Right renal pelvis (tissue), 4 donors: ENCODE results near the gene PNPLA6. TPM values are rescaled to one million over a fixed set of nuclear protein-coding genes. Genes with fewer than 3 reads are reported as not detected.
A peak's percentile ranks its signal among the peaks of the same experiment; 100 is the strongest.
"Not testable (repeated sequence)": the region's sequence is repeated elsewhere in the genome, so short reads cannot be mapped to it uniquely, and the experiment has no call there.

ENCODE experiments used
- DNase-seq, 4 donors: peaks; one replicate each; pipeline ENCODE4 v3.0.0-alpha.2; 2013; ENCODE audit warnings: low read depth in 4 of 4, low spot score in 3 of 4, missing footprints in 1 of 4
- polyA plus RNA-seq, 4 donors: library from polyadenylated mRNA; unstranded; fragments of 120-200 nt; gene quantifications; one replicate each; pipeline ENCODE4 v1.2.1, GENCODE V29; 2013; ENCODE audit not compliant: insufficient read length in 4 of 4

Gene PNPLA6
- polyA plus RNA-seq, 4 donors: 36.2 to 45.1 (median 41.9) TPM

GRCh38 chr19:7550987-7551761 is 15.7 kb downstream of the PNPLA6 start:
- peak; percentile 81 to 91 (median 83) for DNase-seq

- no peak for DNase-seq
These were observed 17.3 kb downstream of the PNPLA6 start for GRCh38 chr19:7552781-7553180.

- no peak for DNase-seq
These were observed 19.0 kb downstream of the PNPLA6 start for GRCh38 chr19:7554565-7554964.

- DNase-seq: no peak
These were observed 19.7 kb downstream of the PNPLA6 start for GRCh38 chr19:7554990-7555864.

GRCh38 chr19:7556696-7557315 is 21.3 kb downstream of the PNPLA6 start:
- no peak for DNase-seq

GRCh38 chr19:7558667-7559066 is 23.1 kb downstream of the PNPLA6 start:
- DNase-seq: no peak

- DNase-seq: no peak
These were observed 23.6 kb downstream of the PNPLA6 start for GRCh38 chr19:7559102-7559501.

- no peak for DNase-seq
These were observed 24.7 kb downstream of the PNPLA6 start for GRCh38 chr19:7560255-7560654.

- no peak for DNase-seq
These were observed 25.8 kb downstream of the PNPLA6 start for GRCh38 chr19:7561325-7561724.

GRCh38 chr19:7562646-7563393 is 27.3 kb downstream of the PNPLA6 start:
- no peak for DNase-seq

- DNase-seq: no peak
These were observed 29.3 kb downstream of the PNPLA6 start for GRCh38 chr19:7564866-7565265.

GRCh38 chr19:7565332-7565731 is 29.8 kb downstream of the PNPLA6 start:
- DNase-seq: no peak

GRCh38 chr19:7570761-7571160 is 35.2 kb downstream of the PNPLA6 start:
- no peak for DNase-seq

GRCh38 chr19:7575434-7576040 is 40.0 kb downstream of the PNPLA6 start:
- no peak for DNase-seq

GRCh38 chr19:7577422-7577821 is 41.9 kb downstream of the PNPLA6 start:
- not testable (repeated sequence) for DNase-seq

GRCh38 chr19:7578127-7578526 is 42.6 kb downstream of the PNPLA6 start:
- DNase-seq: no peak

GRCh38 chr19:7579182-7579581 is 43.7 kb downstream of the PNPLA6 start:
- no peak for DNase-seq

- no peak for DNase-seq
These were observed 46.9 kb downstream of the PNPLA6 start for GRCh38 chr19:7582446-7582845.

GRCh38 chr19:7589822-7590221 is 54.3 kb downstream of the PNPLA6 start:
- no peak for DNase-seq

GRCh38 chr19:7590256-7590655 is 54.7 kb downstream of the PNPLA6 start:
- no peak for DNase-seq
